ENCODE measurements around the gene NANOS2. TPM values are rescaled to one million over a fixed set of nuclear protein-coding genes. Genes with fewer than 3 reads are reported as not detected.
A peak's percentile ranks its signal among the peaks of the same experiment; 100 is the strongest.

The NANOS2 gene
- total and polyA plus RNA-seq, 9 of the 15 experiments (the other 6 are each of a cell fraction or from before 2014, with no cell fraction given), result not detected

DNA sequence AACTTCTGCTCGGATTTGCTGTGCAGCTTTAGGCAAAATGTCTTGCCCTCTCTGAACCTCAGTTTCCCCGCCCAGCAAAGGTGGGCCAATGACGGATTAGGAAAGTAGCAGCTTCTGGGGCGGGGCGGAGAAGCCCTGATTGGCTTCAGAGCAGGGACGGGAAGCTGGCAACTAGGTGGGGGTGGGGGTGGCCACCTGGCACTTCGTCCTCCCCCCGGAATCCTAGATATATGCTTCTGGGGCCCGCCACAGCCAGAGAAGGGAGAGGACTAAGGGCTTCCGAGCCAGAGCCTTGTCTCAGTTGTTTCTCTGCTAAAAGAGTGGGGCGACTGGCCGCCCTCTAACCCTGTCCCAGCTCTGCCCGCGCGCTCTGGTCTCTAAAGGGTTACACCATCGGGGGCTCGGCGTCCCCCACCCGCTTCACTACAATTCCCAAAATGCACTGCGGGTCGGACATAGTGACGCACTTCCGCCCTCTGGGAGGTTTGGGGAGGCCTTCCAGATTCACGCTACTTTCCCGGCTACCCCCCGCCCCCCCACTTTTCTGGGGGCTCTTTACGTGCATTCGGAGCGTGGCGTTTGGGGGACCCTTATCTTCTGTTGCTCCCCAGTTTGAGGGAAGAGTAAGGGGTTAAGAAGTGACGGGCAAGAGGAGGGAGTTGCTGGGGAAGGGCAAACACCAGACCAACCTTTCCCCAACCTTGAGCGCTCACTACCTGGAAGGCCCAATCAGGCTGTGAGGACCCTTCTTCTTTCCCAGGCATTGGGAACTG is 28.0 kb downstream of the NANOS2 start (continued):
- no peak for TF ChIP-seq RFX7 (CRISPR knock-in tag; IDR thresholded peaks at IDR 0.05)
- TF ChIP-seq TAF1 (IDR thresholded peaks at IDR 0.05; ENCODE audit: control insufficient read depth, extremely low read depth, insufficient read depth, low read length, severe bottlenecking), result peak; percentile 62
- peak; percentile 97 for TF ChIP-seq ZFP36 (IDR thresholded peaks at IDR 0.05; ENCODE audit: low read depth, low read length, partially characterized antibody)
- TF ChIP-seq EZH2 (IDR thresholded peaks at IDR 0.05; ENCODE audit: borderline replicate concordance, low read depth, low read length), result no peak
- TF ChIP-seq KAT7 (CRISPR knock-in tag; IDR thresholded peaks at IDR 0.05; ENCODE audit: borderline replicate concordance), result peak; percentile 88
- TF ChIP-seq, protein P1, sequence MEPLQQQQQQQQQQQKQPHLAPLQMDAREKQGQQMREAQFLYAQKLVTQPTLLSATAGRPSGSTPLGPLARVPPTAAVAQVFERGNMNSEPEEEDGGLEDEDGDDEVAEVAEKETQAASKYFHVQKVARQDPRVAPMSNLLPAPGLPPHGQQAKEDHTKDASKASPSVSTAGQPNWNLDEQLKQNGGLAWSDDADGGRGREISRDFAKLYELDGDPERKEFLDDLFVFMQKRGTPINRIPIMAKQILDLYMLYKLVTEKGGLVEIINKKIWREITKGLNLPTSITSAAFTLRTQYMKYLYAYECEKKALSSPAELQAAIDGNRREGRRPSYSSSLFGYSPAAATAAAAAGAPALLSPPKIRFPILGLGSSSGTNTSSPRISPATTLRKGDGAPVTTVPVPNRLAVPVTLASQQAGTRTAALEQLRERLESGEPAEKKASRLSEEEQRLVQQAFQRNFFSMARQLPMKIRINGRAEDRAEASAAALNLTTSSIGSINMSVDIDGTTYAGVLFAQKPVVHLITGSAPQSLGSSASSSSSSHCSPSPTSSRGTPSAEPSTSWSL (CRISPR knock-in tag; IDR thresholded peaks at IDR 0.05; ENCODE audit: borderline replicate concordance), result no peak
- TF ChIP-seq YBX1 (IDR thresholded peaks at IDR 0.05), result no peak
- peak; percentile 72 for TF ChIP-seq POLR2A (conservative IDR thresholded peaks at IDR 0.05)
- TF ChIP-seq, protein P2, sequence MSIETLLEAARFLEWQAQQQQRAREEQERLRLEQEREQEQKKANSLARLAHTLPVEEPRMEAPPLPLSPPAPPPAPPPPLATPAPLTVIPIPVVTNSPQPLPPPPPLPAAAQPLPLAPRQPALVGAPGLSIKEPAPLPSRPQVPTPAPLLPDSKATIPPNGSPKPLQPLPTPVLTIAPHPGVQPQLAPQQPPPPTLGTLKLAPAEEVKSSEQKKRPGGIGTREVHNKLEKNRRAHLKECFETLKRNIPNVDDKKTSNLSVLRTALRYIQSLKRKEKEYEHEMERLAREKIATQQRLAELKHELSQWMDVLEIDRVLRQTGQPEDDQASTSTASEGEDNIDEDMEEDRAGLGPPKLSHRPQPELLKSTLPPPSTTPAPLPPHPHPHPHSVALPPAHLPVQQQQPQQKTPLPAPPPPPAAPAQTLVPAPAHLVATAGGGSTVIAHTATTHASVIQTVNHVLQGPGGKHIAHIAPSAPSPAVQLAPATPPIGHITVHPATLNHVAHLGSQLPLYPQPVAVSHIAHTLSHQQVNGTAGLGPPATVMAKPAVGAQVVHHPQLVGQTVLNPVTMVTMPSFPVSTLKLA (conservative IDR thresholded peaks at IDR 0.05), result peak; percentile 21 to 62; a peak in 3 of 4 replicates
- TF ChIP-seq, protein P3, sequence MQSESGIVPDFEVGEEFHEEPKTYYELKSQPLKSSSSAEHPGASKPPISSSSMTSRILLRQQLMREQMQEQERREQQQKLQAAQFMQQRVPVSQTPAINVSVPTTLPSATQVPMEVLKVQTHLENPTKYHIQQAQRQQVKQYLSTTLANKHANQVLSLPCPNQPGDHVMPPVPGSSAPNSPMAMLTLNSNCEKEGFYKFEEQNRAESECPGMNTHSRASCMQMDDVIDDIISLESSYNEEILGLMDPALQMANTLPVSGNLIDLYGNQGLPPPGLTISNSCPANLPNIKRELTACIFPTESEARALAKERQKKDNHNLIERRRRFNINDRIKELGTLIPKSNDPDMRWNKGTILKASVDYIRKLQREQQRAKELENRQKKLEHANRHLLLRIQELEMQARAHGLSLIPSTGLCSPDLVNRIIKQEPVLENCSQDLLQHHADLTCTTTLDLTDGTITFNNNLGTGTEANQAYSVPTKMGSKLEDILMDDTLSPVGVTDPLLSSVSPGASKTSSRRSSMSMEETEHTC (IDR thresholded peaks at IDR 0.05), result no peak
- TF ChIP-seq PHF21A (IDR thresholded peaks at IDR 0.05; ENCODE audit: borderline replicate concordance, low read depth), result no peak
- no peak for TF ChIP-seq TCFL5 (CRISPR knock-in tag; conservative IDR thresholded peaks at IDR 0.05)
- TF ChIP-seq ILK (tag; IDR thresholded peaks at IDR 0.05; ENCODE audit: borderline replicate concordance, low read depth), result no peak
- TF ChIP-seq, protein P4, sequence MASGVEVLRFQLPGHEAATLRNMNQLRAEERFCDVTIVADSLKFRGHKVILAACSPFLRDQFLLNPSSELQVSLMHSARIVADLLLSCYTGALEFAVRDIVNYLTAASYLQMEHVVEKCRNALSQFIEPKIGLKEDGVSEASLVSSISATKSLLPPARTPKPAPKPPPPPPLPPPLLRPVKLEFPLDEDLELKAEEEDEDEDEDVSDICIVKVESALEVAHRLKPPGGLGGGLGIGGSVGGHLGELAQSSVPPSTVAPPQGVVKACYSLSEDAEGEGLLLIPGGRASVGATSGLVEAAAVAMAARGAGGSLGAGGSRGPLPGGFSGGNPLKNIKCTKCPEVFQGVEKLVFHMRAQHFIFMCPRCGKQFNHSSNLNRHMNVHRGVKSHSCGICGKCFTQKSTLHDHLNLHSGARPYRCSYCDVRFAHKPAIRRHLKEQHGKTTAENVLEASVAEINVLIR (CRISPR knock-in tag; IDR thresholded peaks at IDR 0.05), result peak; percentile 77
- TF ChIP-seq, protein P5, sequence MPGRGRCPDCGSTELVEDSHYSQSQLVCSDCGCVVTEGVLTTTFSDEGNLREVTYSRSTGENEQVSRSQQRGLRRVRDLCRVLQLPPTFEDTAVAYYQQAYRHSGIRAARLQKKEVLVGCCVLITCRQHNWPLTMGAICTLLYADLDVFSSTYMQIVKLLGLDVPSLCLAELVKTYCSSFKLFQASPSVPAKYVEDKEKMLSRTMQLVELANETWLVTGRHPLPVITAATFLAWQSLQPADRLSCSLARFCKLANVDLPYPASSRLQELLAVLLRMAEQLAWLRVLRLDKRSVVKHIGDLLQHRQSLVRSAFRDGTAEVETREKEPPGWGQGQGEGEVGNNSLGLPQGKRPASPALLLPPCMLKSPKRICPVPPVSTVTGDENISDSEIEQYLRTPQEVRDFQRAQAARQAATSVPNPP (IDR thresholded peaks at IDR 0.05; ENCODE audit: borderline replicate concordance, insufficient read depth, insufficient read length), result no peak
- TF ChIP-seq PHF20 (IDR thresholded peaks at IDR 0.05; ENCODE audit: partially characterized antibody), result peak; percentile 56
- TF ChIP-seq ZNF324 (CRISPR knock-in tag; IDR thresholded peaks at IDR 0.05), result no peak

All from K562 (cell line).